GM23338 (cell line): ENCODE data around the gene TBC1D16. TPM values are rescaled to one million over a fixed set of nuclear protein-coding genes. Genes with fewer than 3 reads are reported as not detected.

Source experiments
- ATAC-seq: fragments of 200-7000 bp; cut with Tn5 transposase; 3 replicates; pipeline ENCODE4 v1.9.1; 2020
- DNase-seq: peaks from one replicate; pipeline ENCODE4 v3.0.0-alpha.2; 2015; ENCODE audit warnings: low spot score
- H2AFZ ChIP-seq: fragments of 200-600 bp; sonication (generic); 2 replicates; pipeline ENCODE4 v1.8.0; 2016; ENCODE audit warnings: antibody characterized with exemption, mild to moderate bottlenecking, moderate library complexity
- H3F3A ChIP-seq: fragments of 200-600 bp; sonication (generic); replicated peaks from 2 replicates; pipeline ENCODE4 v1.8.0; 2017; ENCODE audit warnings: antibody characterized with exemption, mixed run types, low read depth
- H3K27ac ChIP-seq: fragments of 200-600 bp; sonication (generic); 2 replicates; pipeline ENCODE4 v1.6.1; 2016; ENCODE audit warnings: low read depth
- H3K27me3 ChIP-seq: fragments of 200-600 bp; sonication (generic); 2 replicates; pipeline ENCODE4 v1.8.0; 2016; ENCODE audit warnings: mild to moderate bottlenecking, mixed run types, moderate library complexity; ENCODE audit not compliant: insufficient read depth
- H3K36me3 ChIP-seq: fragments of 200-600 bp; sonication (generic); 2 replicates; pipeline ENCODE4 v1.8.0; 2016; ENCODE audit warnings: mild to moderate bottlenecking; ENCODE audit not compliant: insufficient read depth
- H3K4me1 ChIP-seq: fragments of 200-600 bp; sonication (generic); 2 replicates; pipeline ENCODE4 v1.8.0; 2016; ENCODE audit warnings: mild to moderate bottlenecking, moderate library complexity; ENCODE audit not compliant: insufficient read depth
- H3K4me2 ChIP-seq: fragments of 200-600 bp; sonication (generic); 2 replicates; pipeline ENCODE4 v1.7.1; 2017; ENCODE audit warnings: mixed run types
- H3K4me3 ChIP-seq: fragments of 200-600 bp; sonication (generic); 2 replicates; pipeline ENCODE4 v1.6.1; 2016; ENCODE audit warnings: mixed run types
- H3K79me2 ChIP-seq: fragments of 200-600 bp; sonication (generic); replicated peaks from 2 replicates; pipeline ENCODE4 v1.8.0; 2017; ENCODE audit warnings: mild to moderate bottlenecking; ENCODE audit not compliant: insufficient read depth
- H3K9me2 ChIP-seq: fragments of 200-600 bp; sonication (generic); 2 replicates; pipeline ENCODE4 v1.8.0; 2017; ENCODE audit not compliant: insufficient read depth
- H4K20me1 ChIP-seq: fragments of 200-600 bp; sonication (generic); replicated peaks from 2 replicates; pipeline ENCODE4 v1.8.0; 2017; ENCODE audit warnings: mild to moderate bottlenecking; ENCODE audit not compliant: insufficient read depth
- H3K27ac Mint-ChIP-seq: 2 replicates; pipeline ENCODE4 v1.8.0; 2020; ENCODE audit warnings: inconsistent platforms, mild to moderate bottlenecking, moderate library complexity, mixed read lengths
- H3K27me3 Mint-ChIP-seq: 3 replicates; pipeline ENCODE4 v1.8.0; 2022; ENCODE audit warnings: low read depth, mild to moderate bottlenecking, moderate library complexity, mixed read lengths, inconsistent platforms; ENCODE audit not compliant: insufficient read depth, poor library complexity
- H3K36me3 Mint-ChIP-seq: 3 replicates; pipeline ENCODE4 v1.8.0; 2021; ENCODE audit warnings: low read depth, mild to moderate bottlenecking, inconsistent platforms, moderate library complexity, mixed read lengths
- H3K4me1 Mint-ChIP-seq: 3 replicates; pipeline ENCODE4 v1.8.0; 2020; ENCODE audit warnings: mild to moderate bottlenecking, inconsistent platforms, mixed read lengths
- H3K4me3 Mint-ChIP-seq: 3 replicates; pipeline ENCODE4 v1.8.0; 2021; ENCODE audit warnings: moderate library complexity, mild to moderate bottlenecking, inconsistent platforms, mixed read lengths
- H3K9me3 Mint-ChIP-seq: 3 replicates; pipeline ENCODE4 v1.8.0; 2020; ENCODE audit warnings: moderate library complexity, mild to moderate bottlenecking, inconsistent platforms, mixed read lengths
- ETS1 ChIP-seq: IDR thresholded peaks from 2 replicates; pipeline ENCODE4 v1.6.1; 2016; ENCODE audit warnings: antibody characterized with exemption
- EZH2 ChIP-seq: fragments of 200-600 bp; sonication (generic); IDR thresholded peaks from one replicate; pipeline ENCODE4 v1.8.0; 2017; ENCODE audit warnings: antibody characterized with exemption, mild to moderate bottlenecking, low read depth; ENCODE audit not compliant: unreplicated experiment
- NANOG ChIP-seq: IDR thresholded peaks from 2 replicates; pipeline ENCODE4 v1.6.1; 2016; ENCODE audit warnings: antibody characterized with exemption, borderline replicate concordance
- STAT1 ChIP-seq: IDR thresholded peaks from one replicate; pipeline ENCODE4 v1.6.1; 2016; ENCODE audit warnings: antibody characterized with exemption; ENCODE audit not compliant: unreplicated experiment
- ZNF114 ChIP-seq: fragments of 250-450 bp; sonication (Bioruptor Pico); IDR thresholded peaks from 2 replicates; pipeline ENCODE4 v1.5.0; 2020; ENCODE audit warnings: mild to moderate bottlenecking, moderate library complexity
- ZNF462 ChIP-seq: fragments of 250-450 bp; sonication (Bioruptor Pico); IDR thresholded peaks from 2 replicates; pipeline ENCODE4 v1.5.0; 2020; ENCODE audit warnings: mild to moderate bottlenecking, moderate library complexity
- polyA plus RNA-seq: library from polyadenylated mRNA; unstranded; fragments of >200 nt; fragmentation: Nextera tagmentation; extraction: Ambion mirVana; gene quantifications from 2 replicates; pipeline ENCODE4 v1.2.1, GENCODE V29; 2016
- total RNA-seq: library from RNA; depleted of rRNA; stranded (reverse); fragments of >200 nt; shearing (Covaris generic); gene quantifications from 2 replicates; pipeline ENCODE4 v1.2.3, GENCODE V29; 2014
- TF ChIP-seq, protein P1 (sequence below): IDR thresholded peaks from one replicate; pipeline ENCODE4 v1.6.1; 2018; ENCODE audit warnings: antibody characterized with exemption; ENCODE audit not compliant: unreplicated experiment

TBC1D16 gene
- total and polyA plus RNA-seq, 2 experiments from 2014 or later: 16.7 to 104 TPM

DNA sequence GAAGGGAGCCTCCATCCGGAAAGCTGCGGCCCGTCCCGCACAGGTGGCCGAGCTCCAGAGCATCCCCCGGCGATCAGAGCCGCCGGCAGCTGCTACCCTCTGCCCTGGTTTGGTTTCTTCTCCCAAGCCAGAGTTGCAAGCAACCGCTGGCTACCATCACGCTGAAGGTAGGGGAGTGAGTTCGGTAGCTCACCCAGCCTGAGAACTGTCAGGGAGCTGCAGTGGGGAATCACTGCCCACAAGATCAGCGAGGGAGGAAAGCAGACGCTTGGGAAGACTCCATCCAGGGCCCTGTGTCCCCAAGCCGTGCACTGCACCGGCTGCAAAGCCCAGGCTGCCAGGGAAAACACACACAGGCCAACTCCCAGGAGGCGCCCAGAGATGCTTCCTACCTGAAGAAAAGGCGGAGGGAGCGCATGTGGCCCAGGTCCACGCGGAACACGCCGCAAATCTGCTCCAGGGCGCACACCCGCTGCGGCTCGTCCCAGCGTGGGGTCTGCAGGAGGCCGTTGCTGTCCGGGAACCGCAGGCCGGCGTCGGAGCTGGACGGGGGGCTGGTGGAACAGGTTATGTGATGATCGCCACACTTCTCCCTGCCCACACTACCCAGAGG lies 83.3 kb downstream of the TBC1D16 start (continued):
- TF ChIP-seq ZNF462 (no peak), NANOG (no peak), EZH2 (no peak), ETS1 (no peak)

GRCh38 chr17:79951361-79952264 lies 84.1 kb downstream of the TBC1D16 start:
- Histone ChIP-seq H3K4me2 (peak overlapping the region; percentile 83), H3K79me2 (peaks cover 35% of the 10 kb centered on the region), H3K27me3 (no peaks in the 10 kb centered on the region; the same call in 1 of the 2 replicates), H3F3A (peaks cover 50% of the 10 kb centered on the region), H3K4me1 (peaks cover 63% of the 10 kb centered on the region), H3K27ac (peak overlapping the region; percentile 95), H4K20me1 (peaks cover 12% of the 10 kb centered on the region; the same call in 1 of the 2 replicates), H3K36me3 (no peaks in the 10 kb centered on the region), H3K9me2 (no peaks in the 10 kb centered on the region), H3K4me3 (peak overlapping the region; percentile 51; the same call in 1 of the 2 replicates), H2AFZ (no peak overlapping the region)
- Mint-ChIP-seq H3K9me3 (no peaks in the 10 kb centered on the region), H3K27me3 (peaks cover 16% of the 10 kb centered on the region), H3K27ac (peak overlapping the region; percentile 94; the same call in 1 of the 2 replicates), H3K4me1 (peaks cover 78% of the 10 kb centered on the region), H3K36me3 (peaks cover 21% of the 10 kb centered on the region), H3K4me3 (peak overlapping the region; percentile 71)
- no peak for DNase-seq
- TF ChIP-seq, protein P1, sequence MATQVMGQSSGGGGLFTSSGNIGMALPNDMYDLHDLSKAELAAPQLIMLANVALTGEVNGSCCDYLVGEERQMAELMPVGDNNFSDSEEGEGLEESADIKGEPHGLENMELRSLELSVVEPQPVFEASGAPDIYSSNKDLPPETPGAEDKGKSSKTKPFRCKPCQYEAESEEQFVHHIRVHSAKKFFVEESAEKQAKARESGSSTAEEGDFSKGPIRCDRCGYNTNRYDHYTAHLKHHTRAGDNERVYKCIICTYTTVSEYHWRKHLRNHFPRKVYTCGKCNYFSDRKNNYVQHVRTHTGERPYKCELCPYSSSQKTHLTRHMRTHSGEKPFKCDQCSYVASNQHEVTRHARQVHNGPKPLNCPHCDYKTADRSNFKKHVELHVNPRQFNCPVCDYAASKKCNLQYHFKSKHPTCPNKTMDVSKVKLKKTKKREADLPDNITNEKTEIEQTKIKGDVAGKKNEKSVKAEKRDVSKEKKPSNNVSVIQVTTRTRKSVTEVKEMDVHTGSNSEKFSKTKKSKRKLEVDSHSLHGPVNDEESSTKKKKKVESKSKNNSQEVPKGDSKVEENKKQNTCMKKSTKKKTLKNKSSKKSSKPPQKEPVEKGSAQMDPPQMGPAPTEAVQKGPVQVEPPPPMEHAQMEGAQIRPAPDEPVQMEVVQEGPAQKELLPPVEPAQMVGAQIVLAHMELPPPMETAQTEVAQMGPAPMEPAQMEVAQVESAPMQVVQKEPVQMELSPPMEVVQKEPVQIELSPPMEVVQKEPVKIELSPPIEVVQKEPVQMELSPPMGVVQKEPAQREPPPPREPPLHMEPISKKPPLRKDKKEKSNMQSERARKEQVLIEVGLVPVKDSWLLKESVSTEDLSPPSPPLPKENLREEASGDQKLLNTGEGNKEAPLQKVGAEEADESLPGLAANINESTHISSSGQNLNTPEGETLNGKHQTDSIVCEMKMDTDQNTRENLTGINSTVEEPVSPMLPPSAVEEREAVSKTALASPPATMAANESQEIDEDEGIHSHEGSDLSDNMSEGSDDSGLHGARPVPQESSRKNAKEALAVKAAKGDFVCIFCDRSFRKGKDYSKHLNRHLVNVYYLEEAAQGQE: no peak
- TF ChIP-seq ZNF114 (CRISPR knock-in tag): no peak
- no peak for TF ChIP-seq STAT1
- TF ChIP-seq EZH2: no peak
- peak; percentile 1; the same call in 2 of the 3 replicates for ATAC-seq
